ENCODE data around the gene GFY. TPM values are rescaled to one million over a fixed set of nuclear protein-coding genes. Genes with fewer than 3 reads are reported as not detected.
"Not testable (repeated sequence)": the region's sequence is repeated elsewhere in the genome, so short reads cannot be mapped to it uniquely, and the experiment has no call there.

The GFY gene
- total and polyA plus RNA-seq, 2 donors (not counting 1 experiment from before 2014, with no cell fraction given): not detected

- intact Hi-C loops (cut with micrococcal nuclease): loop anchor here (1.0 to 2.0 kb wide), 7 partner anchors 8 to 177 kb away; partner anchors contain the start of genes PIH1D1 and RPS11
- Histone ChIP-seq H3K4me3 (ENCODE audit: control extremely low read depth in 1 of 5, extremely low read depth in 1 of 5, insufficient read depth in 1 of 5, low read depth in 2 of 5, low read length in 4 of 5) (peak overlapping the region; percentile 12 to 80 (median 71)), H2AFZ (ENCODE audit: insufficient read depth, low read depth, low read length, poor library complexity, severe bottlenecking) (peak overlapping the region; percentile 97), H3K9ac (ENCODE audit: low read length) (peak overlapping the region; percentile 89), H4K20me1 (ENCODE audit: control insufficient read depth, insufficient read depth, low read length, poor library complexity, severe bottlenecking) (peaks cover 16% of the 10 kb centered on the region), H3K9me3 (ENCODE audit: control extremely low read depth in 1 of 3, control insufficient read depth in 2 of 3, insufficient read depth in 1 of 3, low read length in 2 of 3) (peaks cover 0 to 14% (median 0%) of the 10 kb centered on the region in 3 donors), H3K27me3 (replicated peaks in 1 of 4; ENCODE audit: control extremely low read depth in 1 of 4, control insufficient read depth in 3 of 4, insufficient read depth in 4 of 4, low read length in 3 of 4) (peaks cover 2 to 39% (median 34%) of the 10 kb centered on the region in 4 experiments), H3K79me2 (ENCODE audit: control insufficient read depth, insufficient read depth, low read length) (peaks cover 2% of the 10 kb centered on the region), H3K36me3 (replicated peaks in 1 of 2; ENCODE audit: control extremely low read depth in 1 of 2, control insufficient read depth in 1 of 2, extremely low read depth in 1 of 2, insufficient read depth in 2 of 2, low read length in 1 of 2) (peaks cover 0 to 26% of the 10 kb centered on the region in 2 experiments), H3K27ac (ENCODE audit: low read length in 2 of 2) (peak overlapping the region; percentile 65 to 72), H3K4me2 (replicated peaks; ENCODE audit: low read depth, low read length, poor library complexity, severe bottlenecking) (peak overlapping the region; percentile 99), H3K4me1 (ENCODE audit: control insufficient read depth in 2 of 2, insufficient read depth in 2 of 2, low read length in 2 of 2) (peaks cover 18 to 31% of the 10 kb centered on the region in 2 donors)
- H3K4me3 Mint-ChIP-seq: peak overlapping the region; percentile 93
- TF ChIP-seq CTCF (IDR thresholded peaks at IDR 0.05): peak; percentile 89
- no peak for TF ChIP-seq EZH2 (IDR thresholded peaks at IDR 0.05; ENCODE audit: borderline replicate concordance, insufficient read depth, low read depth, low read length, poor library complexity, severe bottlenecking)
- ATAC-seq (ENCODE audit: low read depth) (peak; percentile 85), DNase-seq (peak; percentile 98)
- CTCF ChIA-PET: interaction anchor here (0.6 to 5.1 kb wide), 18 partner anchors 8 to 217 kb away, joined by 3 to 70 read pairs (median 4); partner anchors contain the start of genes FLT3LG and PIH1D1
- under 1% methylated on average over 45 of the region's 47 CpGs for WGBS (ENCODE audit: insufficient coverage)
- no peaks in the 10 kb centered on the region for H3K9me3 Mint-ChIP-seq (ENCODE audit: insufficient read depth)
- POLR2A ChIA-PET: interaction anchor here (0.6 to 2.3 kb wide), 12 partner anchors 10 to 600 kb away, joined by 3 to 20 read pairs (median 5); partner anchors contain the start of gene CD37
- peak overlapping the region; percentile 95 for H3K27ac Mint-ChIP-seq
- peaks cover 37% of the 10 kb centered on the region for H3K27me3 Mint-ChIP-seq
- H3K4me1 Mint-ChIP-seq: peaks cover 35% of the 10 kb centered on the region
Observed at GRCh38 chr19:49443366-49444099, 18.3 kb downstream of the GFY start.

- Histone ChIP-seq H3K4me2 (replicated peaks; ENCODE audit: low read depth, low read length, poor library complexity, severe bottlenecking) (peak overlapping the region; percentile 99), H3K4me1 (ENCODE audit: control insufficient read depth in 2 of 2, insufficient read depth in 2 of 2, low read length in 2 of 2) (peaks cover 18 to 31% of the 10 kb centered on the region in 2 donors), H3K9me3 (ENCODE audit: control extremely low read depth in 1 of 3, control insufficient read depth in 2 of 3, insufficient read depth in 1 of 3, low read length in 2 of 3) (peaks cover 0 to 14% (median 0%) of the 10 kb centered on the region in 3 donors), H3K27me3 (replicated peaks in 1 of 4; ENCODE audit: control extremely low read depth in 1 of 4, control insufficient read depth in 3 of 4, insufficient read depth in 4 of 4, low read length in 3 of 4) (peaks cover 0 to 33% (median 27%) of the 10 kb centered on the region in 4 experiments), H3K27ac (ENCODE audit: low read length in 2 of 2) (peak overlapping the region; percentile 65 to 72), H3K9ac (ENCODE audit: low read length) (peak overlapping the region; percentile 89), H4K20me1 (ENCODE audit: control insufficient read depth, insufficient read depth, low read length, poor library complexity, severe bottlenecking) (peaks cover 17% of the 10 kb centered on the region), H3K36me3 (replicated peaks in 1 of 2; ENCODE audit: control extremely low read depth in 1 of 2, control insufficient read depth in 1 of 2, extremely low read depth in 1 of 2, insufficient read depth in 2 of 2, low read length in 1 of 2) (peaks cover 0 to 33% of the 10 kb centered on the region in 2 experiments), H3K4me3 (ENCODE audit: control extremely low read depth in 1 of 5, extremely low read depth in 1 of 5, insufficient read depth in 1 of 5, low read depth in 2 of 5, low read length in 4 of 5) (peak overlapping the region in 1 of 5 experiments; percentile 77), H2AFZ (ENCODE audit: insufficient read depth, low read depth, low read length, poor library complexity, severe bottlenecking) (peak overlapping the region; percentile 97)
- ATAC-seq (ENCODE audit: low read depth); intact Hi-C loops (cut with micrococcal nuclease); DNase-seq; H3K79me2 ChIP-seq (ENCODE audit: control insufficient read depth, insufficient read depth, low read length); H3K9me3 Mint-ChIP-seq (ENCODE audit: insufficient read depth): not testable (repeated sequence)
- CTCF ChIA-PET: interaction anchor here (0.6 to 5.1 kb wide), 15 partner anchors 9 to 419 kb away, joined by 3 to 70 read pairs (median 4); partner anchors contain the start of gene FLT3LG
- POLR2A ChIA-PET: interaction anchor here (0.6 to 2.3 kb wide), 9 partner anchors 9 to 601 kb away, joined by 3 to 20 read pairs (median 5); partner anchors contain the start of gene CD37
- WGBS (ENCODE audit: insufficient coverage): 90% methylated on average over 2 of the region's 5 CpGs
- Mint-ChIP-seq H3K4me3 (peak overlapping the region; percentile 93), H3K4me1 (peaks cover 37% of the 10 kb centered on the region), H3K27ac (peak overlapping the region; percentile 95), H3K27me3 (peaks cover 30% of the 10 kb centered on the region)
Observed at GRCh38 chr19:49444100-49444700, 19.0 kb downstream of the GFY start.

Data from B cell (primary cell).